ENCODE data around the gene URI1.
"Not testable (repeated sequence)": the region's sequence is repeated elsewhere in the genome, so short reads cannot be mapped to it uniquely, and the experiment has no call there.

Gene URI1

GRCh38 chr19:29941828-29942403, at the start of gene URI1:
URI1 (plus strand) TSS chr19:29942239; CDS start chr19:29942548, 309 bp downstream.
- DNase-seq (ENCODE audit: low read depth, low spot score), result no peak

GRCh38 chr19:29893606-29894284, 48.3 kb upstream of the URI1 start:
- no peak for DNase-seq (ENCODE audit: low read depth, low spot score)

- no peak for DNase-seq (ENCODE audit: low read depth, low spot score)
Measured at GRCh38 chr19:29896802-29897201, 45.2 kb upstream of the URI1 start.

- DNase-seq (ENCODE audit: low read depth, low spot score), result no peak
Measured at GRCh38 chr19:29897466-29897865, 44.6 kb upstream of the URI1 start.

- no peak for DNase-seq (ENCODE audit: low read depth, low spot score)
Measured at GRCh38 chr19:29904017-29904416, 38.0 kb upstream of the URI1 start.

- no peak for DNase-seq (ENCODE audit: low read depth, low spot score)
Measured at GRCh38 chr19:29908963-29909944, 32.8 kb upstream of the URI1 start.

- no peak for DNase-seq (ENCODE audit: low read depth, low spot score)
Measured at GRCh38 chr19:29914933-29915332, 27.1 kb upstream of the URI1 start.

GRCh38 chr19:29915832-29916231, 26.2 kb upstream of the URI1 start:
- not testable (repeated sequence) for DNase-seq (ENCODE audit: low read depth, low spot score)

- no peak for DNase-seq (ENCODE audit: low read depth, low spot score)
Measured at GRCh38 chr19:29917911-29918310, 24.1 kb upstream of the URI1 start.

- no peak for DNase-seq (ENCODE audit: low read depth, low spot score)
Measured at GRCh38 chr19:29918891-29919290, 23.1 kb upstream of the URI1 start.

- DNase-seq (ENCODE audit: low read depth, low spot score), result no peak
Measured at GRCh38 chr19:29922972-29923371, 19.1 kb upstream of the URI1 start.

GRCh38 chr19:29923653-29924052, 18.4 kb upstream of the URI1 start:
- DNase-seq (ENCODE audit: low read depth, low spot score), result no peak

GRCh38 chr19:29926031-29926430, 16.0 kb upstream of the URI1 start:
- DNase-seq (ENCODE audit: low read depth, low spot score), result no peak

- no peak for DNase-seq (ENCODE audit: low read depth, low spot score)
Measured at GRCh38 chr19:29926801-29927200, 15.2 kb upstream of the URI1 start.

- DNase-seq (ENCODE audit: low read depth, low spot score), result no peak
Measured at GRCh38 chr19:29927944-29928625, 14.0 kb upstream of the URI1 start.

- DNase-seq (ENCODE audit: low read depth, low spot score), result no peak
Measured at GRCh38 chr19:29928831-29929230, 13.2 kb upstream of the URI1 start.

- no peak for DNase-seq (ENCODE audit: low read depth, low spot score)
Measured at GRCh38 chr19:29934257-29934656, 7.8 kb upstream of the URI1 start.

GRCh38 chr19:29934781-29935180, 7.3 kb upstream of the URI1 start:
- no peak for DNase-seq (ENCODE audit: low read depth, low spot score)

- DNase-seq (ENCODE audit: low read depth, low spot score), result no peak
Measured at GRCh38 chr19:29936409-29936808, 5.6 kb upstream of the URI1 start.

GRCh38 chr19:29939628-29940027, 2.4 kb upstream of the URI1 start:
- no peak for DNase-seq (ENCODE audit: low read depth, low spot score)

GRCh38 chr19:29940971-29941585, 961 bp upstream of the URI1 start:
- DNase-seq (ENCODE audit: low read depth, low spot score), result no peak
